ENCODE measurements around the gene SKIL.

- TF ChIP-seq CTCF (conservative IDR thresholded peaks at IDR 0.05) (no peak), ZFX (IDR thresholded peaks at IDR 0.05) (no peak)
Measured at GRCh38 chr3:170443457-170443856, 85.9 kb downstream of the SKIL start.

Measured in C4-2B (cell line).